ENCODE results near the gene C1orf122.

C1orf122 gene

DNA sequence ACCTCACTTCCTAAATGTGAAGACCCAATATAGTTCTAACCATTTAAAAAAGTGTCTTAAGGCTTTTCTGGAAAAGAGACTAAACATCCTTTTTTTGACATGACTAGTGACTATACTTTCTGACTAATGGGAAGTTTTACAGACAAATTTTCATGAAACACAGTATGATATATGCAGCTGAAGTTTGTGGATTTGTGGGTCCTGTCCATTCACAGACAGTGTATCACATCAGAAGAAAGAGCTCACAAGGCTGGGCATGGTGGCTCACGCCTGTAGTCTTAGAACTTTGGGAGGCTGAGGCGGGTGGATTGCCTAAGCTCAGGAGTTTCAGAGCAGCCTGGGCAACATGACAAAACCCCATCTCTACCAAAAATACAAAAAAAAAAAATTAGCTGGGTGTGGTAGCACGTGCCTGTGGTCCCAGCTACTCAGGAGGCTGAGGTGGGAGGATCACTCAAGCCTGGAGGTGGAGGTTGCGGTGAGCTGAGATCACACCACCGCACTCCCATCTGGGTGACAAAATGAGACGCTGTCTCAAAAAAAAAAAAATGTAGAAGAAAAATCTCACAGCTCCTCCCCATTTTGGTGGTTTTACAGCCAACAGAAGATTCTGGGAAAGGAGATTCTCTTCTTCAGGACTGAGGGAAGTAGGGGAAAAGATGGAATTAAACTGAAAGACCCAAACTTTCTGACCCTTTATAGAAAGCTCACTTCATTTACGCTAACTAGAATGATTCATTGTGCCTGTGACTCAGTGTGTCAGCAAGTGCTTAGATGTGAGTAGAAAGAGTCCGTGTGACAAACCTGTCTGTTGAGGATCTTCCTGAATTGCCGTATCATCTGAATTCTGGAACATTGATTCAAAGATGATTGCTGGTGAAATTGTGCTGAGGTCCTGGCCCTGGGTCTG lies 15.6 kb downstream of the C1orf122 start:
- no peak overlapping the region for H3K4me3 Mint-ChIP-seq
- H3K27ac Mint-ChIP-seq = no peak overlapping the region
- DNase-seq (no peak), ATAC-seq (no peak)
- peaks cover 17% of the 10 kb centered on the region for H3K4me1 Mint-ChIP-seq
- no peaks in the 10 kb centered on the region for H3K9me3 Mint-ChIP-seq
- no peaks in the 10 kb centered on the region for H3K27me3 Mint-ChIP-seq

DNA sequence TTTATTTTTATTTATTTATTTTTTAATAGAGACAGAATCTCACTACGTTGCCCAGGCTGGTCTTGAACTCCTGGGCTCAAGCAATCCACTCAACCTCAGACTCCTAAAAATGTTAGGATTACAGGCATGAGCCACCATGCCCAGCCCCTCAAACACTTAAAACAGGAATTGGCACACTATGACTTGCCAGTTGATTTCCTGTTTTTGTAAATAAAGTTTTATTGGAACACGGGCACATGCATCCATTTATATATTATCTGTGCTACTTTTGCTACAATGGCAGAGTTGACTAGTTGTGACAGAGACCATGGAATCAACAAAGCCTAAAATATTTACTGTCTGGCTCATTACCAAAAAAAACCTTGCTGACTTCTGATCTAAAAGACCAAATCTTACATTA lies 16.4 kb downstream of the C1orf122 start:
- Mint-ChIP-seq H3K4me3 (no peak overlapping the region), H3K9me3 (no peaks in the 10 kb centered on the region), H3K27me3 (no peaks in the 10 kb centered on the region), H3K27ac (no peak overlapping the region), H3K4me1 (peaks cover 17% of the 10 kb centered on the region)
- DNase-seq (no peak), ATAC-seq (no peak)

- Mint-ChIP-seq H3K9me3 (no peaks in the 10 kb centered on the region), H3K27ac (peak overlapping the region; percentile 13 to 67), H3K4me1 (peaks cover 17% of the 10 kb centered on the region), H3K27me3 (no peaks in the 10 kb centered on the region), H3K4me3 (no peak overlapping the region)
- DNase-seq (no peak), ATAC-seq (no peak)
Observed at GRCh38 chr1:37825506-37825905, 17.9 kb downstream of the C1orf122 start.

DNA sequence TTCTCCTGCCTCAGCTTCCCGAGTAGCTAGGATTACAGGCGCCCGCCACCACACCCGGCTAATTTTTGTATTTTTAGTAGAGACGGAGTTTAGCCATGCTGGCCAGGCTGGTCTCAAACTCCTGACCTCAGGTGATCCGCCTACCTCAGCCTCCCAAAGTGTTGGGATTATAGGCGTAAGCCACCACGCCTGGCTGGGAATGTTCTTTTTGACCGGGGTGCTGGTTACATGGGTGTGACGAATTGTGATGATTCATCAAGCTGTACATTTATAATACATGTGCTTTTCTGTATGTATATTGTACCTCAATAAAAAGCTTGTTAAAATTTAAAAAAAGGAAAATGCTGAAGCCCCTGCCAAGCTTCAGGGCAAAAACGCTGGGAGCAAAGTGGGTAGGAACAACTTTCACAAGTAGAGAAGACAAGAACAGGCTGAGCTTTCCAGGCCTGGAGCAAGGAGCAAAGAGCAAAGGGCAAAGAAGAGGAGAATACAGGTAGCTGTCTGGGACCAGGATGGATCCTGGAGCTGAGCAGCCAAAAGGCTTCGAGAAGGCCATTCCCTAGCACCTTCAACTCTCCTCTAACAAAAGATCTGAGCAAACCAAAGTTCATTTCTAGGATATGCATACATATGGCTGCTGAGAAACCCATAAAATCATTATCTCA lies 21.0 kb downstream of the C1orf122 start:
- H3K4me3 Mint-ChIP-seq = no peak overlapping the region
- H3K27ac Mint-ChIP-seq = peak overlapping the region in 1 of 2 donors; percentile 54
- no peaks in the 10 kb centered on the region for H3K27me3 Mint-ChIP-seq
- DNase-seq (no peak), ATAC-seq (no peak)
- H3K4me1 Mint-ChIP-seq = peaks cover 17% of the 10 kb centered on the region
- H3K9me3 Mint-ChIP-seq = no peaks in the 10 kb centered on the region

GRCh38 chr1:37831109-37831508 lies 23.5 kb downstream of the C1orf122 start:
- Mint-ChIP-seq H3K27ac (no peak overlapping the region), H3K9me3 (no peaks in the 10 kb centered on the region), H3K4me3 (no peak overlapping the region), H3K27me3 (no peaks in the 10 kb centered on the region), H3K4me1 (peaks cover 2% of the 10 kb centered on the region)
- ATAC-seq (no peak), DNase-seq (no peak)

DNA sequence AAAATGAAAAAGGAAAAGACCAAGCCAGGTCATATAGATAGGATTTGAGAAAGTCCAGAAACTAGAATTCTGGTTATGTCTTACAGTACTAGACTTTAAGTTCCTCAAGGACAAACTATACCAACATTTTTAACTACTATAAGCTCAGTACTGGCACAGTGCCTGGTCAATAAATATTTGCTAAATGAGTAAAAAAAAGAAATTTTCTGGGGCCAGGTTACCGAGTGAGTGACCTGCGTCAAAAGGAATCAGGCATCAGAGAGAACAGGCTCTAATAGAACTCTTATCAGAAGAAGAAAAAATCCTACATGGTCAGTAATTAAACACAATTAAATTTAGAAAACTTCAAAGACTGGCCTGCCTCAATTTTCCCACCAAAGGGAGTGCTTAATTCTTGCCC lies 24.2 kb downstream of the C1orf122 start:
- Mint-ChIP-seq H3K9me3 (no peaks in the 10 kb centered on the region), H3K27me3 (no peaks in the 10 kb centered on the region), H3K27ac (no peak overlapping the region), H3K4me1 (no peaks in the 10 kb centered on the region), H3K4me3 (no peak overlapping the region)
- DNase-seq (no peak), ATAC-seq (no peak)

DNA sequence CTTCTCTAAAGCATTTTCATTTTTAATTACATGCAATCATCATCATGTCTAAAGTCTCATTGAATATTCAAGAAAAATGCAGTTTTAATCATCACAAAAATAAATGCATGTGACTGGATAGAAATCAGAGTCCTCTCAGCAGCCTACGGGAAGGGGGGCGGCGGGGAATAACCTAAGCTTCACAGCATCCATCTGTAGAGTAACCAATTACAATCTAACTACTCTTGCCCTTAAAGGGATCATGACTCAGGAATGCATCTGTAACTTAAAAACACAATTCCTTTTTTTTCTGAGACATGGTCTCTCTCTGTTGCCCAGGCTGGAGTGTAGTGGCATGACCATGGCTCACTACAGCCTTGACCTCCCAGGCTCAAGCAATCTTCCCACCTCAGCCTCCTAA lies 29.2 kb downstream of the C1orf122 start:
- DNase-seq (no peak), ATAC-seq (no peak)
- H3K4me3 Mint-ChIP-seq = no peak overlapping the region
- H3K9me3 Mint-ChIP-seq = no peaks in the 10 kb centered on the region
- no peaks in the 10 kb centered on the region for H3K27me3 Mint-ChIP-seq
- H3K27ac Mint-ChIP-seq = no peak overlapping the region
- no peaks in the 10 kb centered on the region for H3K4me1 Mint-ChIP-seq

DNA sequence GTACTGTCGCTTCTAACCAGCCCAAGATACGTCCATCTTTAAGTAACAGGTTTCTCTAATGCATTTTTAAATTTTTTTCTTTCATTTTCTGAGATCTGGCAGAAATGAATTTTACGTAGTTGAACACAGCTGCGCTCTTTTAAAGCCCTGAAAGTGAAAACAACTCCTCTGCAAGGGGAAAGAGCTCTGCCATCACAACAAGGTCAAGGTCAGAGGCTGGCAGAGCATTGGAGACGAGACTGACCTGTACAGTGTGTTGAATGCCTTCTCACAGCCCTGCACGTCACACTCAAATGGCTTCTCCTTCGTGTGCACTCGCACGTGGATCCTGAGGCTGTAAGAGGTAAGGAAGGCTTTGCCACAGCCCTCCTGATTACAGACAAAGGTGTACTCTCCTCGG lies 32.1 kb downstream of the C1orf122 start:
- ATAC-seq = no peak
- Mint-ChIP-seq H3K27ac (no peak overlapping the region), H3K9me3 (no peaks in the 10 kb centered on the region)

GRCh38 chr1:37840711-37841110 lies 33.1 kb downstream of the C1orf122 start:
- Mint-ChIP-seq H3K27ac (no peak overlapping the region), H3K9me3 (no peaks in the 10 kb centered on the region), H3K27me3 (no peaks in the 10 kb centered on the region), H3K4me3 (no peak overlapping the region), H3K4me1 (peaks cover 25% of the 10 kb centered on the region)
- DNase-seq = no peak
- no peak for ATAC-seq

More for the DNA sequence above, 32.1 kb downstream of the C1orf122 start:
- DNase-seq = no peak
- no peak overlapping the region for H3K4me3 Mint-ChIP-seq
- peaks cover 15% of the 10 kb centered on the region for H3K4me1 Mint-ChIP-seq
- no peaks in the 10 kb centered on the region for H3K27me3 Mint-ChIP-seq

DNA sequence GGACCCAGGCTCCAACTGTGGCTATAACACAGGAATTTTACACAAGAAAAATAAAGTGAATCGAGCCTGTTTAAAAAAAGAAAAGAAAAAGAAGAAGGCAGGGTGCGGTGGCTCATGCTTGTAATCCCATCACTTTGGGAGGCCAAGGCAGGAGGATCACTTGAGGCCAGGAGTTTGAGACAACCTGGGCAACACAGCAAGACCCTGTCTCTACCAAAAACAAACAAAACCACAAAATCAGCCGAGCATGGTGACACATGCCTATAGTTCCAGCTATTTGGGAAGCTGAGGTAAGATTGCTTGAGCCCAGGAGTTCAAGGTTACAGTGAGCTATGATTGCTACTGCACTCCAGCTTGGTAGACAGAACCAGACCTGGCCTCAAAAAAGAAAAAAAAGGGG lies 34.1 kb downstream of the C1orf122 start:
- Mint-ChIP-seq H3K4me3 (no peak overlapping the region), H3K9me3 (no peaks in the 10 kb centered on the region), H3K4me1 (peaks cover 31% of the 10 kb centered on the region), H3K27me3 (no peaks in the 10 kb centered on the region), H3K27ac (no peak overlapping the region)
- no peak for DNase-seq
- ATAC-seq = no peak

DNA sequence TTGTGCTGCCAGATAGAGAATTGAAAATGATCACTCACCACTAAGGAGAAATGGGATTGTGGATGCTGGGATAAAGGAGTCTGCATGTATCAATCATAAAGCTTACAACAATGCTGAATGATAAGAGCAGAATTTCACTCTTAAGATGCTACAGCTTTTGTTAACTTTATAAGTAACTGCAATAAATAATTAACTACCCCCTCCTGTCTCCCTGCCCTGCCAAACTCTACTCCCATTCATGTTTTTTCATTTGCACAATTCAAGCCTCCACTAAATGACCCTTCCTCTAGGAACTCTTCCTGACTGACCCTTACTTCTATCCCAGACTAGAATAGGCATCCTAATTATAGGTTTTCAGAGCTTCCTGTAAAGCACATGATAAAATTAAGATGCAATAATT lies 36.9 kb downstream of the C1orf122 start:
- no peaks in the 10 kb centered on the region for H3K27me3 Mint-ChIP-seq
- H3K9me3 Mint-ChIP-seq = no peaks in the 10 kb centered on the region
- peaks cover 39% of the 10 kb centered on the region for H3K4me1 Mint-ChIP-seq
- ATAC-seq = no peak
- no peak overlapping the region for H3K4me3 Mint-ChIP-seq
- H3K27ac Mint-ChIP-seq = peak overlapping the region in 1 of 2 donors; percentile 28
- DNase-seq = no peak

- Mint-ChIP-seq H3K4me1 (peaks cover 39% of the 10 kb centered on the region), H3K4me3 (no peak overlapping the region)
Observed at GRCh38 chr1:37845049-37845646, 37.6 kb downstream of the C1orf122 start.

DNA sequence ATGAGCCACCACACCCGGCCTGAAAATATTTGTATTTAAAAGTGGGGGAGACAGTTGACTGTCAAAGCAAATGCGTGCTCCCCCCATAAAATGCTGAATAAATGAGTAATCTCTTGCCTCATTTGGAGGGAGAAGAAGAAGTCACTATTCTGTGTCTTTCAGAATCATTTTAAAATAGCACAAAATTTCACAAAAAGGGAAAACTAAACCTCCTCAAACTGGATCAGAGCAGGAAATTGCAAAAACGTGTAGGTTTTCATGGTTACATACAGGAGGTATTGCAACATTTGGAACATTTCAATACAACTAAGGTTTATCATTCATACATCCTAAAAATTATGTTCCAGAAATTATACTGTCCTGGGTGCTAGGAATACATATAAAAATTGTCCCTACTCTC lies 38.2 kb downstream of the C1orf122 start:
- Mint-ChIP-seq H3K4me1 (peaks cover 39% of the 10 kb centered on the region), H3K4me3 (no peak overlapping the region), H3K27ac (peak overlapping the region in 1 of 2 donors; percentile 21), H3K27me3 (no peaks in the 10 kb centered on the region), H3K9me3 (no peaks in the 10 kb centered on the region)
- DNase-seq (no peak), ATAC-seq (no peak)

More at GRCh38 chr1:37845049-37845646, 37.6 kb downstream of the C1orf122 start:
- Mint-ChIP-seq H3K9me3 (no peaks in the 10 kb centered on the region), H3K27me3 (no peaks in the 10 kb centered on the region), H3K27ac (peak overlapping the region in 1 of 2 donors; percentile 31)
- ATAC-seq (no peak), DNase-seq (no peak)

- Mint-ChIP-seq H3K4me3 (peak overlapping the region; percentile 73 to 74), H3K27ac (peak overlapping the region; percentile 67 to 82), H3K9me3 (no peaks in the 10 kb centered on the region), H3K27me3 (no peaks in the 10 kb centered on the region), H3K4me1 (peaks cover 39% of the 10 kb centered on the region)
- ATAC-seq = no peak
- DNase-seq = no peak
Observed at GRCh38 chr1:37846647-37847339, 39.2 kb downstream of the C1orf122 start.

- no peaks in the 10 kb centered on the region for H3K9me3 Mint-ChIP-seq
- no peaks in the 10 kb centered on the region for H3K27me3 Mint-ChIP-seq
- H3K4me1 Mint-ChIP-seq = peaks cover 30% of the 10 kb centered on the region
- H3K4me3 Mint-ChIP-seq = no peak overlapping the region
- ATAC-seq (no peak), DNase-seq (no peak)
- H3K27ac Mint-ChIP-seq = peak overlapping the region in 1 of 2 donors; percentile 29
Observed at GRCh38 chr1:37849480-37849879, 41.9 kb downstream of the C1orf122 start.

Measured in stimulated activated naive CD8-positive, alpha-beta T cell treated with anti-CD3 and anti-CD28 coated beads, Interleukin-15, amount 100 ng/mL, for 72 hours (primary cell).